Panc1 (cell line): ENCODE measurements around the gene DIP2C.

ENCODE experiments used
- POLR2AphosphoS5 ChIP-seq: IDR thresholded peaks from 2 replicates; pipeline ENCODE4 v1.6.1; 2012; ENCODE audit warnings: mild to moderate bottlenecking, low read depth, low read length, moderate library complexity
- TCF7L2 ChIP-seq: IDR thresholded peaks from 2 replicates; pipeline ENCODE4 v1.6.1; 2011; ENCODE audit warnings: mild to moderate bottlenecking, low read depth, low read length, inconsistent platforms
- TF ChIP-seq, protein P1 (sequence below): fragments of 450-650 bp; IDR thresholded peaks from 2 replicates; pipeline ENCODE4 v1.5.1; 2017; ENCODE audit warnings: mild to moderate bottlenecking
- TF ChIP-seq, protein P2 (sequence below), 2 experiments: IDR thresholded peaks; 2 replicates each; pipeline ENCODE4 v1.6.1; 2011 to 2012; ENCODE audit warnings: low read depth in 2 of 2, control low read depth in 1 of 2, low read length in 1 of 2, mild to moderate bottlenecking in 1 of 2, moderate library complexity in 1 of 2; ENCODE audit not compliant: insufficient read depth in 1 of 2

DNA sequence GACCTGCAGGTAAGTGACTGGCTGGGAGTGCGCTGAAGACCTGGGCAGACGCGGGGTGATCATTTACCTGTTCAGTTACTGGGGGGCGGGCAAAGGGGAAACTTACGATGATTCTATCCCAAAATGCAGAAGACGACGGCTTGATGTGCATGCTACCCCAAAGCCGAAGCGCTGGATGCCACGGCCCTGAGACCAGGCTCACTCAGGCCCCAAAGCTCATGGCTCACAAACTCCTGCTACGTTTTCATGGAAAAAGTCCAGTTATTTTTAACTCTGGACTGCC is 200.6 kb downstream of the DIP2C start:
- TF ChIP-seq, protein P1, sequence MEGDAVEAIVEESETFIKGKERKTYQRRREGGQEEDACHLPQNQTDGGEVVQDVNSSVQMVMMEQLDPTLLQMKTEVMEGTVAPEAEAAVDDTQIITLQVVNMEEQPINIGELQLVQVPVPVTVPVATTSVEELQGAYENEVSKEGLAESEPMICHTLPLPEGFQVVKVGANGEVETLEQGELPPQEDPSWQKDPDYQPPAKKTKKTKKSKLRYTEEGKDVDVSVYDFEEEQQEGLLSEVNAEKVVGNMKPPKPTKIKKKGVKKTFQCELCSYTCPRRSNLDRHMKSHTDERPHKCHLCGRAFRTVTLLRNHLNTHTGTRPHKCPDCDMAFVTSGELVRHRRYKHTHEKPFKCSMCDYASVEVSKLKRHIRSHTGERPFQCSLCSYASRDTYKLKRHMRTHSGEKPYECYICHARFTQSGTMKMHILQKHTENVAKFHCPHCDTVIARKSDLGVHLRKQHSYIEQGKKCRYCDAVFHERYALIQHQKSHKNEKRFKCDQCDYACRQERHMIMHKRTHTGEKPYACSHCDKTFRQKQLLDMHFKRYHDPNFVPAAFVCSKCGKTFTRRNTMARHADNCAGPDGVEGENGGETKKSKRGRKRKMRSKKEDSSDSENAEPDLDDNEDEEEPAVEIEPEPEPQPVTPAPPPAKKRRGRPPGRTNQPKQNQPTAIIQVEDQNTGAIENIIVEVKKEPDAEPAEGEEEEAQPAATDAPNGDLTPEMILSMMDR: no peak
- TF ChIP-seq, protein P2, sequence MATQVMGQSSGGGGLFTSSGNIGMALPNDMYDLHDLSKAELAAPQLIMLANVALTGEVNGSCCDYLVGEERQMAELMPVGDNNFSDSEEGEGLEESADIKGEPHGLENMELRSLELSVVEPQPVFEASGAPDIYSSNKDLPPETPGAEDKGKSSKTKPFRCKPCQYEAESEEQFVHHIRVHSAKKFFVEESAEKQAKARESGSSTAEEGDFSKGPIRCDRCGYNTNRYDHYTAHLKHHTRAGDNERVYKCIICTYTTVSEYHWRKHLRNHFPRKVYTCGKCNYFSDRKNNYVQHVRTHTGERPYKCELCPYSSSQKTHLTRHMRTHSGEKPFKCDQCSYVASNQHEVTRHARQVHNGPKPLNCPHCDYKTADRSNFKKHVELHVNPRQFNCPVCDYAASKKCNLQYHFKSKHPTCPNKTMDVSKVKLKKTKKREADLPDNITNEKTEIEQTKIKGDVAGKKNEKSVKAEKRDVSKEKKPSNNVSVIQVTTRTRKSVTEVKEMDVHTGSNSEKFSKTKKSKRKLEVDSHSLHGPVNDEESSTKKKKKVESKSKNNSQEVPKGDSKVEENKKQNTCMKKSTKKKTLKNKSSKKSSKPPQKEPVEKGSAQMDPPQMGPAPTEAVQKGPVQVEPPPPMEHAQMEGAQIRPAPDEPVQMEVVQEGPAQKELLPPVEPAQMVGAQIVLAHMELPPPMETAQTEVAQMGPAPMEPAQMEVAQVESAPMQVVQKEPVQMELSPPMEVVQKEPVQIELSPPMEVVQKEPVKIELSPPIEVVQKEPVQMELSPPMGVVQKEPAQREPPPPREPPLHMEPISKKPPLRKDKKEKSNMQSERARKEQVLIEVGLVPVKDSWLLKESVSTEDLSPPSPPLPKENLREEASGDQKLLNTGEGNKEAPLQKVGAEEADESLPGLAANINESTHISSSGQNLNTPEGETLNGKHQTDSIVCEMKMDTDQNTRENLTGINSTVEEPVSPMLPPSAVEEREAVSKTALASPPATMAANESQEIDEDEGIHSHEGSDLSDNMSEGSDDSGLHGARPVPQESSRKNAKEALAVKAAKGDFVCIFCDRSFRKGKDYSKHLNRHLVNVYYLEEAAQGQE (IDR thresholded peaks at IDR 0.05; ENCODE audit: insufficient read depth in 1 of 2, low read depth in 2 of 2, low read length in 1 of 2): no peak
- TF ChIP-seq TCF7L2 (no peak), POLR2AphosphoS5 (no peak)
